Panc1 (cell line): ENCODE data around the gene ANP32A. TPM values are rescaled to one million over a fixed set of nuclear protein-coding genes. Genes with fewer than 3 reads are reported as not detected.

ENCODE experiments used
- ATAC-seq: fragments of 200-7000 bp; cut with Tn5 transposase; 2 replicates; pipeline ENCODE4 v1.9.1; 2020; ENCODE audit warnings: mild to moderate bottlenecking, moderate library complexity
- BruUV-seq: library from RNA; stranded (reverse); fragments of 400-500 nt; replicated peaks from 2 replicates; lab custom pipeline; 2021; lab: Mats Ljungman, UMichigan
- CTCF ChIA-PET: fragments of 300-600 bp; sonication (Branson Sonifier 250); formaldehyde crosslinking; loops from one replicate; lab custom pipeline; 2022; ENCODE audit warnings: antibody characterized with exemption; lab: Charles Lee
- POLR2A ChIA-PET: fragments of 300-600 bp; sonication (Branson Sonifier 250); formaldehyde crosslinking; loops from one replicate; lab custom pipeline; 2022; ENCODE audit warnings: antibody characterized with exemption; lab: Charles Lee
- DNase-seq: peaks from one replicate; pipeline ENCODE4 v3.0.0-alpha.2; 2010; ENCODE audit warnings: low read depth, low spot score
- H3K27ac ChIP-seq: 2 replicates; pipeline ENCODE4 v1.5.1; 2011; ENCODE audit warnings: mild to moderate bottlenecking, low read length, inconsistent platforms
- H3K27me3 ChIP-seq: fragments of 200-500 bp; sonication (Bioruptor generic); 2 replicates; pipeline ENCODE4 v1.6.0; 2014; ENCODE audit warnings: low read length, inconsistent platforms; ENCODE audit not compliant: control insufficient read depth, insufficient read depth
- H3K36me3 ChIP-seq: fragments of 200-500 bp; sonication (Bioruptor generic); 2 replicates; pipeline ENCODE4 v1.5.1; 2014; ENCODE audit warnings: inconsistent platforms, mild to moderate bottlenecking, low read length, moderate library complexity; ENCODE audit not compliant: control insufficient read depth, insufficient read depth
- H3K4me1 ChIP-seq: 2 replicates; pipeline ENCODE4 v1.5.1; 2011; ENCODE audit warnings: inconsistent platforms, mild to moderate bottlenecking, low read length, moderate library complexity; ENCODE audit not compliant: control insufficient read depth, insufficient read depth
- H3K4me3 ChIP-seq, 2 experiments: 2 replicates each; pipeline ENCODE4 v1.5.1; 2011 to 2012; ENCODE audit warnings: low read depth in 2 of 2, low read length in 2 of 2, mild to moderate bottlenecking in 2 of 2, inconsistent platforms in 1 of 2, moderate library complexity in 1 of 2
- H3K9me3 ChIP-seq: fragments of 200-500 bp; sonication (Bioruptor generic); 2 replicates; pipeline ENCODE4 v1.5.1; 2014; ENCODE audit warnings: low read depth, mild to moderate bottlenecking, inconsistent platforms, low read length, moderate library complexity; ENCODE audit not compliant: control insufficient read depth, insufficient read depth
- CTCF ChIP-seq: fragments of 450-650 bp; IDR thresholded peaks from 2 replicates; pipeline ENCODE4 v1.5.1; 2017; ENCODE audit warnings: mild to moderate bottlenecking
- POLR2AphosphoS5 ChIP-seq: IDR thresholded peaks from 2 replicates; pipeline ENCODE4 v1.6.1; 2012; ENCODE audit warnings: mild to moderate bottlenecking, low read depth, low read length, moderate library complexity
- REST ChIP-seq, 2 experiments: IDR thresholded peaks; 2 replicates each; pipeline ENCODE4 v1.6.1; 2011 to 2012; ENCODE audit warnings: low read depth in 2 of 2, control low read depth in 1 of 2, low read length in 1 of 2, mild to moderate bottlenecking in 1 of 2, moderate library complexity in 1 of 2; ENCODE audit not compliant: insufficient read depth in 1 of 2
- SIN3A ChIP-seq: IDR thresholded peaks from 2 replicates; pipeline ENCODE4 v1.6.1; 2012; ENCODE audit warnings: low read depth, mild to moderate bottlenecking, low read length, moderate library complexity, borderline replicate concordance; ENCODE audit not compliant: insufficient read depth
- TCF7L2 ChIP-seq: IDR thresholded peaks from 2 replicates; pipeline ENCODE4 v1.6.1; 2011; ENCODE audit warnings: mild to moderate bottlenecking, low read depth, low read length, inconsistent platforms
- in situ Hi-C: cut with HindIII; loops from 2 replicates; pipeline ENCODE4 v1.10.0; 2016; ENCODE audit warnings: low sequenced_read_pairs, low pct_unique_long_range_greater_than_20kb
- intact Hi-C: fragments of 100-400 bp; cut with micrococcal nuclease; formaldehyde crosslinking; loops from one replicate; pipeline ENCODE4 v1.10.0; 2022; ENCODE audit not compliant: unreplicated experiment
- total RNA-seq: library from RNA; stranded (reverse); gene quantifications from one replicate; pipeline ENCODE4 v1.2.1, GENCODE V29; 2021; ENCODE audit not compliant: unreplicated experiment

The ANP32A gene
- total RNA-seq, 1 experiment from 2014 or later: 226 TPM

GRCh38 chr15:68788264-68788624 is 32.5 kb downstream of the ANP32A start:
- Histone ChIP-seq H3K4me1 (peaks cover 38% of the 10 kb centered on the region), H3K36me3 (peaks cover 16% of the 10 kb centered on the region), H3K27me3 (no peaks in the 10 kb centered on the region), H3K9me3 (no peaks in the 10 kb centered on the region), H3K4me3 (no peak overlapping the region), H3K27ac (no peak overlapping the region)
- ChIA-PET CTCF (no interaction called here), POLR2A (no interaction called here)
- in situ Hi-C loops (no loop called here), intact Hi-C loops (no loop called here)
- BruUV-seq: no TSS peak
- ATAC-seq (no peak), DNase-seq (no peak)
- TF ChIP-seq TCF7L2: no peak
- no peak for TF ChIP-seq POLR2AphosphoS5

- no peak for TF ChIP-seq SIN3A
- Histone ChIP-seq H3K4me3 (no peak overlapping the region), H3K27ac (no peak overlapping the region), H3K9me3 (no peaks in the 10 kb centered on the region), H3K36me3 (peaks cover 21% of the 10 kb centered on the region), H3K27me3 (no peaks in the 10 kb centered on the region), H3K4me1 (peaks cover 33% of the 10 kb centered on the region)
- ChIA-PET CTCF (no interaction called here), POLR2A (no interaction called here)
- ATAC-seq: no peak
- intact Hi-C loops: no loop called here
- DNase-seq: no peak
- BruUV-seq: no TSS peak
- in situ Hi-C loops: no loop called here
These were observed 33.0 kb downstream of the ANP32A start for GRCh38 chr15:68787609-68788263.

- intact Hi-C loops: no loop called here
These were observed 33.9 kb downstream of the ANP32A start for GRCh38 chr15:68786753-68787152.

More at GRCh38 chr15:68786753-68787152, 33.9 kb downstream of the ANP32A start:
- H3K27ac ChIP-seq: no peak overlapping the region
- ATAC-seq: no peak
- TF ChIP-seq TCF7L2: no peak
- TF ChIP-seq POLR2AphosphoS5: no peak
- TF ChIP-seq SIN3A: no peak
- no peak for TF ChIP-seq REST (IDR thresholded peaks at IDR 0.05; ENCODE audit: insufficient read depth in 1 of 2, low read depth in 2 of 2, low read length in 1 of 2)
- TF ChIP-seq CTCF: no peak
- DNase-seq: no peak
- BruUV-seq: no TSS peak
- no peaks in the 10 kb centered on the region for H3K27me3 ChIP-seq
- peaks cover 32% of the 10 kb centered on the region for H3K4me1 ChIP-seq
- H3K9me3 ChIP-seq: no peaks in the 10 kb centered on the region
- H3K4me3 ChIP-seq: no peak overlapping the region
- ChIA-PET CTCF (no interaction called here), POLR2A (interaction anchor here (0.7 kb wide), 1 partner anchor 10 kb away, joined by 8 read pairs; no protein-coding TSS in a partner anchor)
- H3K36me3 ChIP-seq: peaks cover 21% of the 10 kb centered on the region
- in situ Hi-C loops: no loop called here
